SK-N-SH (cell line): Measurements from ENCODE around the gene ACTL8. TPM values are rescaled to one million over a fixed set of nuclear protein-coding genes. Genes with fewer than 3 reads are reported as not detected.

ENCODE experiments used
- CTCF ChIA-PET: fragments of 300-600, 350-600 bp; formaldehyde crosslinking; extraction: SDS; loops from one replicate; lab custom pipeline; 2021; lab: Yijun Ruan, JAX
- POLR2A ChIA-PET: fragments of 350-600 bp; sonication (Branson Sonifier 250); formaldehyde crosslinking; extraction: SDS; loops from one replicate; lab custom pipeline; 2020; ENCODE audit warnings: antibody characterized with exemption, inconsistent platforms; lab: Yijun Ruan, JAX
- DNase-seq: peaks from one replicate; pipeline ENCODE4 v3.0.0; 2012
- H2AFZ ChIP-seq: fragments of 200-600 bp; sonication (generic); 2 replicates; pipeline ENCODE4 v1.8.1; 2016; ENCODE audit warnings: antibody characterized with exemption, mild to moderate bottlenecking, low read depth
- H3F3A ChIP-seq: fragments of 200-600 bp; sonication (generic); replicated peaks from 2 replicates; pipeline ENCODE3; 2016; ENCODE audit warnings: antibody characterized with exemption, mild to moderate bottlenecking; ENCODE audit not compliant: insufficient read depth
- H3K27ac ChIP-seq, 2 experiments: fragments of 200-500 bp in 1 of 2; fragments of 200-600 bp in 1 of 2; sonication (Bioruptor generic) in 1 of 2; sonication (generic), shearing (Covaris generic) in 1 of 2; 2 replicates each; pipeline versions ENCODE4 v1.5.1 to v1.6.1; 2014 to 2016; ENCODE audit warnings: low read depth in 2 of 2, inconsistent platforms in 1 of 2, low read length in 1 of 2, mild to moderate bottlenecking in 1 of 2, mixed read lengths in 1 of 2
- H3K27me3 ChIP-seq: fragments of 200-600 bp; sonication (generic), shearing (Covaris generic); 2 replicates; pipeline ENCODE4 v1.6.1; 2016; ENCODE audit warnings: mixed run types; ENCODE audit not compliant: insufficient read depth
- H3K36me3 ChIP-seq, 2 experiments: fragments of 200-500 bp in 1 of 2; fragments of 200-600 bp in 1 of 2; sonication (Bioruptor generic) in 1 of 2; sonication (generic) in 1 of 2; replicated peaks in 1 of 2; 2 replicates each; pipeline versions ENCODE3 to v1.5.1; 2014 to 2016; ENCODE audit warnings: low read length in 1 of 2, mild to moderate bottlenecking in 1 of 2; ENCODE audit not compliant: insufficient read depth in 2 of 2, control insufficient read depth in 1 of 2
- H3K4me1 ChIP-seq, 2 experiments: fragments of 200-500 bp in 1 of 2; fragments of 200-600 bp in 1 of 2; sonication (Bioruptor generic) in 1 of 2; sonication (generic), shearing (Covaris generic) in 1 of 2; 2 replicates each; pipeline versions ENCODE4 v1.5.1 to v1.6.1; 2014 to 2016; ENCODE audit warnings: low read depth in 1 of 2, low read length in 1 of 2, mixed run types in 1 of 2; ENCODE audit not compliant: insufficient read depth in 2 of 2, control insufficient read depth in 1 of 2
- H3K4me2 ChIP-seq: fragments of 200-600 bp; sonication (generic), shearing (Covaris generic); 2 replicates; pipeline ENCODE4 v1.6.1; 2017; ENCODE audit warnings: mixed run types
- H3K4me3 ChIP-seq, 2 experiments: fragments of 200-500 bp in 1 of 2; fragments of 200-600 bp in 1 of 2; sonication (Bioruptor generic) in 1 of 2; sonication (generic), shearing (Covaris generic) in 1 of 2; 2 replicates each; pipeline versions ENCODE4 v1.5.1 to v1.8.1; 2014 to 2016; ENCODE audit warnings: low read depth in 2 of 2, inconsistent platforms in 1 of 2, low read length in 1 of 2, mild to moderate bottlenecking in 1 of 2, mixed read lengths in 1 of 2, moderate library complexity in 1 of 2
- H3K79me2 ChIP-seq: fragments of 200-600 bp; sonication (generic); 2 replicates; pipeline ENCODE4 v1.8.1; 2017; ENCODE audit warnings: mild to moderate bottlenecking; ENCODE audit not compliant: insufficient read depth
- H3K9ac ChIP-seq: fragments of 200-600 bp; sonication (generic); 2 replicates; pipeline ENCODE4 v1.6.1; 2017; ENCODE audit warnings: mixed run types
- H3K9me2 ChIP-seq: fragments of 200-600 bp; sonication (generic); 2 replicates; pipeline ENCODE4 v1.6.1; 2017; ENCODE audit warnings: mixed run types
- H3K9me3 ChIP-seq: fragments of 200-600 bp; sonication (generic); 2 replicates; pipeline ENCODE4 v1.6.1; 2017; ENCODE audit warnings: mixed run types, mild to moderate bottlenecking, moderate library complexity
- H4K20me1 ChIP-seq: fragments of 200-600 bp; sonication (generic); 2 replicates; pipeline ENCODE4 v1.6.1; 2017; ENCODE audit warnings: mild to moderate bottlenecking, mixed run types; ENCODE audit not compliant: insufficient read depth
- EP300 ChIP-seq, 2 experiments: IDR thresholded peaks; 2 replicates each; pipeline versions ENCODE4 v1.4.0 to v1.6.1; 2012; ENCODE audit warnings: borderline replicate concordance in 1 of 2, low read depth in 1 of 2, low read length in 1 of 2
- EZH2phosphoT487 ChIP-seq: fragments of 200-600 bp; sonication (generic); IDR thresholded peaks from 2 replicates; pipeline ENCODE4 v1.6.1; 2017; ENCODE audit warnings: low read depth, mixed run types, mild to moderate bottlenecking, antibody characterized with exemption, moderate library complexity, borderline replicate concordance
- FOSL2 ChIP-seq: IDR thresholded peaks from 2 replicates; pipeline ENCODE4 v1.4.0; 2012; ENCODE audit warnings: low read depth, mild to moderate bottlenecking, moderate library complexity, borderline replicate concordance
- FOXJ3 ChIP-seq: sonication (generic); formaldehyde crosslinking; IDR thresholded peaks from 2 replicates; pipeline ENCODE4 v1.5.1; 2020; ENCODE audit warnings: mild to moderate bottlenecking, missing genetic modification reagents
- FOXM1 ChIP-seq: IDR thresholded peaks from 2 replicates; pipeline ENCODE4 v1.4.0; 2012; ENCODE audit warnings: low read depth, mild to moderate bottlenecking
- JUND ChIP-seq: IDR thresholded peaks from 2 replicates; pipeline ENCODE4 v1.4.0; 2012
- MXI1 ChIP-seq: IDR thresholded peaks from 2 replicates; pipeline ENCODE4 v1.6.1; 2012; ENCODE audit warnings: mild to moderate bottlenecking, low read depth, low read length, improper control_type of control experiment
- RCOR1 ChIP-seq: fragments of 150-350 bp; IDR thresholded peaks from 2 replicates; pipeline ENCODE4 v1.6.1; 2017; ENCODE audit warnings: antibody characterized with exemption, low read length
- RFX5 ChIP-seq: IDR thresholded peaks from 2 replicates; pipeline ENCODE4 v1.6.1; 2012; ENCODE audit warnings: mild to moderate bottlenecking, improper control_type of control experiment, low read length
- YY1 ChIP-seq: IDR thresholded peaks from 2 replicates; pipeline ENCODE4 v1.4.0; 2012; ENCODE audit warnings: low read depth, mild to moderate bottlenecking
- WGBS: methylation state at CpG from one replicate; pipeline ENCODE4 v1.1.6; 2017; ENCODE audit warnings: low lambda C conversion rate; 5-methylcytosine and 5-hydroxymethylcytosine counted together
- polyA plus RNA-seq, 3 experiments: library from polyadenylated mRNA; depleted of rRNA; stranded (reverse); fragments of >200 nt; gene quantifications; 2 replicates each; pipeline ENCODE4 v1.2.3, GENCODE V29; 2012
- TF ChIP-seq, protein P1 (sequence below): IDR thresholded peaks from 2 replicates; pipeline ENCODE4; 2012
- TF ChIP-seq, protein P2 (sequence below): fragments of 200-600 bp; sonication (generic); IDR thresholded peaks from 2 replicates; pipeline ENCODE4 v1.6.1; 2017; ENCODE audit warnings: antibody characterized with exemption, mild to moderate bottlenecking, moderate library complexity
- TF ChIP-seq, protein P3 (sequence below): IDR thresholded peaks from 2 replicates; pipeline ENCODE4 v1.4.0; 2012; ENCODE audit warnings: low read depth
- TF ChIP-seq, protein P4 (sequence below): IDR thresholded peaks from 2 replicates; pipeline ENCODE4 v1.4.0; 2012; ENCODE audit warnings: low read depth, borderline replicate concordance

Gene ACTL8
- polyA plus RNA-seq, 1 of the 3 experiments (the other 2 are of a cell fraction), result 0.05 TPM

DNA sequence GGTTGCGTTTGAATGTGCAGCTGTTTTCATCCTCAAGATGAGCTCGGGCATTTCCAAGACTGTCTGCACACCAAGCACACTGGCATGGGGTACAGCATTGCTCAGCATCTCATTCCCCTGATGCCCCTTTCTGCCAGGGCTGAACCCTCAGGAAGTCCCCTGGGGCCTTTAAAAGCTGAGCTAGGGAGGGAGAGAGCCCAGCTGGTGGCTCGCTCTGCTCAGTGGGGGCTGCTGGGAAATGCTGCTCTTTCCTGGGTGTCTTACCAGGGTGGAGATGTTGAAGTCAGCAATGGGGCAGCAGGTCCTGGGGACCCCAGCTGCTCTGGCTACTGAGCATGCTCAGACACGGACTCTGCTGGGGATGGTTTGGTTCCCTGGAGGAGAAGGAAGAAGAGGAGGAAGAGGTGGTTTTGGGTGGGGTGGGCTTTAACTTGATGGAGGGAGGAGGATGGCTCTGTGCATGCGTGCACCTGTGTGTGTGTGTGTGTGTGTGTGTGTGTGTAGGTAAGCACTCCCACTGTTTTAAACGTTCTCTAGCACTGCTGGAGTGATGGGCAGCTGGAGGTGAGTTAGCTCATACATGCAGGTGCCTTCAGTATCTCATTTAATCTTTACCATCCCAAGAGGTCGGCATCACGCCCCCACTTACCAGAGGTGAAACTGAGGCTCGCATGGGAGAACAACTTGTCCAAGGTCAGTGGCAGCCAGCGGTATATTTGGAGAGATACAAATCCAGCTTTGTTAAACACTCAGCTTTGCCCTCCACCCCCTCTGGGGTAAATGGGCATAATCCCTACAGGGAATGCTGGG is 40.9 kb downstream of the ACTL8 start:
- Histone ChIP-seq H3K4me2 (no peak overlapping the region), H3K27ac (no peak overlapping the region), H3K9ac (no peak overlapping the region), H3K4me1 (no peaks in the 10 kb centered on the region; a peak in 1 of 4 replicates), H3K9me3 (no peaks in the 10 kb centered on the region), H3K27me3 (no peaks in the 10 kb centered on the region; the same call in 1 of the 2 replicates), H3K36me3 (no peaks in the 10 kb centered on the region), H2AFZ (no peak overlapping the region), H4K20me1 (no peaks in the 10 kb centered on the region), H3F3A (no peaks in the 10 kb centered on the region), H3K79me2 (no peaks in the 10 kb centered on the region)
- 55% methylated on average over 9 of the region's 10 CpGs for WGBS
- no peak for DNase-seq
- POLR2A ChIA-PET, result no interaction called here
- TF ChIP-seq, protein P1, sequence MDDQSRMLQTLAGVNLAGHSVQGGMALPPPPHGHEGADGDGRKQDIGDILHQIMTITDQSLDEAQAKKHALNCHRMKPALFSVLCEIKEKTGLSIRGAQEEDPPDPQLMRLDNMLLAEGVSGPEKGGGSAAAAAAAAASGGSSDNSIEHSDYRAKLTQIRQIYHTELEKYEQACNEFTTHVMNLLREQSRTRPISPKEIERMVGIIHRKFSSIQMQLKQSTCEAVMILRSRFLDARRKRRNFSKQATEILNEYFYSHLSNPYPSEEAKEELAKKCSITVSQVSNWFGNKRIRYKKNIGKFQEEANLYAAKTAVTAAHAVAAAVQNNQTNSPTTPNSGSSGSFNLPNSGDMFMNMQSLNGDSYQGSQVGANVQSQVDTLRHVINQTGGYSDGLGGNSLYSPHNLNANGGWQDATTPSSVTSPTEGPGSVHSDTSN, result no peak
- TF ChIP-seq, protein P2, sequence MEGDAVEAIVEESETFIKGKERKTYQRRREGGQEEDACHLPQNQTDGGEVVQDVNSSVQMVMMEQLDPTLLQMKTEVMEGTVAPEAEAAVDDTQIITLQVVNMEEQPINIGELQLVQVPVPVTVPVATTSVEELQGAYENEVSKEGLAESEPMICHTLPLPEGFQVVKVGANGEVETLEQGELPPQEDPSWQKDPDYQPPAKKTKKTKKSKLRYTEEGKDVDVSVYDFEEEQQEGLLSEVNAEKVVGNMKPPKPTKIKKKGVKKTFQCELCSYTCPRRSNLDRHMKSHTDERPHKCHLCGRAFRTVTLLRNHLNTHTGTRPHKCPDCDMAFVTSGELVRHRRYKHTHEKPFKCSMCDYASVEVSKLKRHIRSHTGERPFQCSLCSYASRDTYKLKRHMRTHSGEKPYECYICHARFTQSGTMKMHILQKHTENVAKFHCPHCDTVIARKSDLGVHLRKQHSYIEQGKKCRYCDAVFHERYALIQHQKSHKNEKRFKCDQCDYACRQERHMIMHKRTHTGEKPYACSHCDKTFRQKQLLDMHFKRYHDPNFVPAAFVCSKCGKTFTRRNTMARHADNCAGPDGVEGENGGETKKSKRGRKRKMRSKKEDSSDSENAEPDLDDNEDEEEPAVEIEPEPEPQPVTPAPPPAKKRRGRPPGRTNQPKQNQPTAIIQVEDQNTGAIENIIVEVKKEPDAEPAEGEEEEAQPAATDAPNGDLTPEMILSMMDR, result no peak
- TF ChIP-seq YY1 (no peak), RFX5 (no peak), EP300 (IDR thresholded peaks at IDR 0.05; ENCODE audit: borderline replicate concordance in 1 of 2, low read depth in 1 of 2, low read length in 1 of 2) (no peak), MXI1 (no peak), FOSL2 (no peak), FOXJ3 (CRISPR knock-in tag) (no peak), JUND (no peak), EZH2phosphoT487 (no peak), RCOR1 (no peak), FOXM1 (no peak)
- TF ChIP-seq, protein P3, sequence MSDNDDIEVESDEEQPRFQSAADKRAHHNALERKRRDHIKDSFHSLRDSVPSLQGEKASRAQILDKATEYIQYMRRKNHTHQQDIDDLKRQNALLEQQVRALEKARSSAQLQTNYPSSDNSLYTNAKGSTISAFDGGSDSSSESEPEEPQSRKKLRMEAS, result no peak
- TF ChIP-seq, protein P4, sequence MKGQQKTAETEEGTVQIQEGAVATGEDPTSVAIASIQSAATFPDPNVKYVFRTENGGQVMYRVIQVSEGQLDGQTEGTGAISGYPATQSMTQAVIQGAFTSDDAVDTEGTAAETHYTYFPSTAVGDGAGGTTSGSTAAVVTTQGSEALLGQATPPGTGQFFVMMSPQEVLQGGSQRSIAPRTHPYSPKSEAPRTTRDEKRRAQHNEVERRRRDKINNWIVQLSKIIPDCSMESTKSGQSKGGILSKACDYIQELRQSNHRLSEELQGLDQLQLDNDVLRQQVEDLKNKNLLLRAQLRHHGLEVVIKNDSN, result no peak
- TF ChIP-seq, all 33 proteins: peak for 0
- CTCF ChIA-PET, result interaction anchor here (1.2 to 2.0 kb wide), 4 partner anchors 20 to 134 kb away, joined by 3 to 9 read pairs (median 4); no protein-coding TSS in a partner anchor
- no peak overlapping the region for H3K4me3 ChIP-seq
- no peaks in the 10 kb centered on the region for H3K9me2 ChIP-seq
